Measurements from ENCODE around the gene S1PR2.
A peak's percentile ranks its signal among the peaks of the same experiment; 100 is the strongest.

S1PR2 gene

GRCh38 chr19:10230173-10230860 is 814 bp downstream of the S1PR2 start:
- Histone ChIP-seq H3K4me3 (ENCODE audit: low read depth, low read length) (peak overlapping the region; percentile 90), H3K9me3 (ENCODE audit: severe bottlenecking) (no peaks in the 10 kb centered on the region), H3K27me3 (ENCODE audit: insufficient read depth, low read depth, severe bottlenecking) (no peaks in the 10 kb centered on the region), H3K36me3 (no peaks in the 10 kb centered on the region), H3K27ac (no peak overlapping the region; the same call in 1 of the 2 replicates)
- DNase-seq: peak; percentile 37
- TF ChIP-seq CTCF (IDR thresholded peaks at IDR 0.05; ENCODE audit: low read depth, low read length): no peak

GRCh38 chr19:10228920-10229319 is 2.2 kb downstream of the S1PR2 start:
- TF ChIP-seq CTCF (IDR thresholded peaks at IDR 0.05; ENCODE audit: low read depth, low read length): peak; percentile 61
- DNase-seq: peak; percentile 35
- Histone ChIP-seq H3K27me3 (ENCODE audit: insufficient read depth, low read depth, severe bottlenecking) (no peaks in the 10 kb centered on the region), H3K27ac (no peak overlapping the region), H3K9me3 (ENCODE audit: severe bottlenecking) (no peaks in the 10 kb centered on the region), H3K4me3 (ENCODE audit: low read depth, low read length) (no peak overlapping the region), H3K36me3 (no peaks in the 10 kb centered on the region)

- TF ChIP-seq CTCF (IDR thresholded peaks at IDR 0.05; ENCODE audit: low read depth, low read length): no peak
- H3K27ac ChIP-seq: no peak overlapping the region
- DNase-seq: no peak
These were observed 2.7 kb downstream of the S1PR2 start for GRCh38 chr19:10228393-10228792.

GRCh38 chr19:10227026-10227971 is 3.8 kb downstream of the S1PR2 start:
- H3K9me3 ChIP-seq (ENCODE audit: severe bottlenecking): no peaks in the 10 kb centered on the region
- no peak overlapping the region for H3K27ac ChIP-seq
- no peak overlapping the region for H3K4me3 ChIP-seq (ENCODE audit: low read depth, low read length)
- TF ChIP-seq CTCF (IDR thresholded peaks at IDR 0.05; ENCODE audit: low read depth, low read length): no peak
- DNase-seq: no peak
- no peaks in the 10 kb centered on the region for H3K36me3 ChIP-seq
- no peaks in the 10 kb centered on the region for H3K27me3 ChIP-seq (ENCODE audit: insufficient read depth, low read depth, severe bottlenecking)

More at GRCh38 chr19:10228393-10228792, 2.7 kb downstream of the S1PR2 start:
- Histone ChIP-seq H3K36me3 (no peaks in the 10 kb centered on the region), H3K4me3 (ENCODE audit: low read depth, low read length) (no peak overlapping the region), H3K27me3 (ENCODE audit: insufficient read depth, low read depth, severe bottlenecking) (no peaks in the 10 kb centered on the region), H3K9me3 (ENCODE audit: severe bottlenecking) (no peaks in the 10 kb centered on the region)

- Histone ChIP-seq H3K27ac (no peak overlapping the region), H3K27me3 (ENCODE audit: insufficient read depth, low read depth, severe bottlenecking) (no peaks in the 10 kb centered on the region), H3K36me3 (no peaks in the 10 kb centered on the region), H3K9me3 (ENCODE audit: severe bottlenecking) (no peaks in the 10 kb centered on the region), H3K4me3 (ENCODE audit: low read depth, low read length) (no peak overlapping the region)
- DNase-seq: no peak
- no peak for TF ChIP-seq CTCF (IDR thresholded peaks at IDR 0.05; ENCODE audit: low read depth, low read length)
These were observed 4.6 kb downstream of the S1PR2 start for GRCh38 chr19:10226376-10227025.

Data from WERI-Rb-1 (cell line).